HG03442 (cell line): ENCODE data around the gene EVC.

Source experiments
- ATAC-seq: cut with Tn5 transposase; IDR thresholded peaks from one replicate; pipeline ENCODE4 v1.9.1; 2021; ENCODE audit warnings: mild to moderate bottlenecking, moderate library complexity; ENCODE audit not compliant: unreplicated experiment

Gene EVC

DNA sequence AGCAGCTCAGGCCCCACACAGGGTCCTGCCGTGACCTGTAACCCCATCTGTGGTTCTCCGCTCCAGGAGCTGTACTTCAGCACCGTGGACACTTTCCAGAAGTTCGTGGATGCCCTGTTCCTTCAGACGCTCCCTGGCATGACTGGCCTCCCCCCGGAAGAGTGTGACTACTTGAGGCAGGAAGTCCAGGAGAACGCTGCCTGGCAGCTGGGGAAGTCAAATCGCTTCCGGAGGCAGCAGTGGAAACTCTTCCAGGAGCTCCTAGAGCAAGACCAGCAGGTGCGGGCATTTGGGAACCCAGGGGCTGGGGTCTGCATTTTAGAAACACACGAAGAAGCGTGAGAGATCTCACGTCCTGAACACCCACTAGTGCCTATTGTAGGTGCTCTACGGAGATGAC lies 72.5 kb downstream of the EVC start:
- ATAC-seq, result no peak

GRCh38 chr4:5784021-5784420 lies 73.0 kb downstream of the EVC start:
- no peak for ATAC-seq

- no peak for ATAC-seq
Measured at GRCh38 chr4:5784960-5785611, 74.1 kb downstream of the EVC start.

DNA sequence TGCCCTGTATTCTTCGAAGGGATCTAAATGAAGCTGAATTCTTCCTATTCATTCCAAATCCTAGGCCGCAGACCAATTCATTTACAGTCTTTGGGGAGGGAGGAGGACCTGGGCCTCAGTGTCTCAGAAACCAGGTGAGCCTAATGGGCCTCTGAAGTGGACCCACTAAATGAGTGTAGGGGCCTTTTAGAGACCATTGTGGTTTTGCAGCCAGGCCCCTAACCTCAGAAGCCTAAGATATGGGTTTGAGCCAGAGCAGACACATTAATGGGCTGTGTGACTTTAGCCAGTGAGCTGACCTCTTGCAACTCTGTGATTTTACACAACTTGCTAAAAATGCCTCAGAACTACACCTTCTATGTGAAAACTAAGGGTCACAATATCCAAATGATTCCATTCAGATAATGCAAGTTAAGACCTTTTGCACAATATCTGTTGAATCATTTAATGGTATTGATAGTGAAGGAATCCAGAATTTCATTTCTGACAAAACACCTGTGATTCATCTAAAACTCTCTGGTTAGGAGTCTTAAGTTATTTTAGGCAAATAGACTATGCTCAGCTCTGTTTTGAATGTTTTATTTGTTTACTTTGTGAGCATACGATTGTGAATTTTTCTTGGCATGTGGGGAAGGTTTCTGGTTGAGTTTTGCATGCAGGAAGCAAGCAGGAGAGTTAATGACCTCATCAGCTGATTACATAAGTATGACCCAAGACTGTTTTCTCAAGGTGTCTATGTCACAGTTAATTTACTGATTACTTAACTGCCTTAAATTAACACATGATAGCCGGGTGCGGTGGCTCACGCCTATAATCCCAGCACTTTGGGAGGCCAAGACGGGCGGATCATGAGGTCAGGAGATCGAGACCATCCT lies 75.0 kb downstream of the EVC start:
- no peak for ATAC-seq

DNA sequence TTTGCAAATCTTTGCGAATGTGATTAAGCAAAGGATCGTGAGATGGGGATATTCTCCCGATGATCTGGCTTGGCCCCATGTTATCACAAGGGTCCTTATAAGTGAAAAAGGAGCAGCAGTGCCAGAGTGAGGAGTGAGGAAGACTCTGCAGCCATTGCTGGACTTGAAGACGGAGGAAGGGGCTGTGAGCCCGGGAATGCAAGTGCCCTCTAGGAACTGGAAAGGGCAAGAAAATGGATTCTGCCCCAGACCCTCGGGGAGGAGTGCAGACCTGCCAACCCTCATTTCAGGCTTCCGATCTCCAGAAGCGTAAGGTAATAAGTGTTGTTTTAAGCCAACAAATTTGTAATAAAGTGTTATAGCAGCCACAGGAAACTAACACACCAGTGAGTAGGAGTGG lies 76.3 kb downstream of the EVC start:
- no peak for ATAC-seq

- ATAC-seq, result no peak
Measured at GRCh38 chr4:5788144-5788543, 77.1 kb downstream of the EVC start.

DNA sequence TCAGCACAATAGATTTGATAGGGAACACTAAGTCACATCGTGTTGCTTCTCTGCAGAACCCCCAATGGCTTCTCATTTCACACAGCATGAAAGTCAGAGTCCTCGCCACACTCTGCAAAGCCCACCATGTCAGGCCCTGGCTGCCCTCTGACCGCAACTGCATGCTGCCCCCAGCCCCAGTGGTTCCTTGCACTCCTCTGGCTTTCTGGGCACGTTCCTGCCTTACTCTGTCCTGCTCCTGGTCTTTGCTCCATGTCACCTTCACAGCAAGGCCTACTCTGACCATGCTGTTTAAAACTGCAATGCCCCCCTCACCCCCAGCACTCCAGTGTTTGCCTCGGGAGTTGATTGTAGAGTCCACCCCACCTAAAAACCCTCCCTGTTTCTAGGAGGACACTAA lies 78.1 kb downstream of the EVC start:
- ATAC-seq, result no peak

GRCh38 chr4:5790546-5790857 lies 79.5 kb downstream of the EVC start:
- ATAC-seq, result no peak

- no peak for ATAC-seq
Measured at GRCh38 chr4:5791654-5792053, 80.7 kb downstream of the EVC start.

DNA sequence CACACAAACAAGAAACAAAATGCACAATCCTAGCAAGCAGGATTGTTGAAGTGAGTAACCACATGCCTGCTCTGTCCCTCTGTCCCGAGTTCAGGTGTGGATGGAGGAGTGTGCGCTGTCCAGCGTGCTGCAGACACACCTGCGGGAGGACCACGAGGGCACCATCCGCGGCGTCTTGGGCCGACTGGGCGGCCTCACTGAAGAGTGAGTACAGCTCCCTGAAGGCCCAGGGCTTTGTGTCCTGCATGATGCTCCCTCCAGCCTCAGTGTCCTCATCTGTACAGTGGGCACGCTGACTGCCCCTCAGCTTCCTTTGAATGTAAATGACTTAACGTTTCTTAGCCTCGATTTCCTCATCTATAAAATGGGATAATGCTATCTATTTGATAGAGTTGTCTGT lies 82.5 kb downstream of the EVC start:
- ATAC-seq, result no peak

DNA sequence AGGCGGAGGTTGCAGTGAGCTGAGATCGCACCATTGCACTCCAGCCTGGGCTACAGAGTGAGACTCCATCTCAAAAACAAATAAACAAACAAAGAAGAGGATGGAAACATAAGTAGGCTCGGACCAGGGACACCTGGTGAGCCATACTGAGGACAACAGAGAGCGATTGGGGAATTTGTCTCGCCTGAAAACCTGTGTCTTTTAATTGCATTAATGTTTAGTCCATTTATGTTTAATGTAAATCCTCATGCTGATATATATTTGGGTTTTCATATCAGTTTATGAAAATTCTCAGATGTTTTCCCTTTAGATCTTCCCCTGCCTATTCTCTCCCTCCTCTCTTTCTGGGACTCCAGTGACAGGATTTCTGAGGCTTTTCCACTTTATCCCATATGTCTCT lies 84.6 kb downstream of the EVC start:
- ATAC-seq, result no peak

- ATAC-seq, result no peak
Measured at GRCh38 chr4:5796976-5797375, 86.0 kb downstream of the EVC start.

GRCh38 chr4:5797866-5798265 lies 86.9 kb downstream of the EVC start:
- ATAC-seq, result no peak

DNA sequence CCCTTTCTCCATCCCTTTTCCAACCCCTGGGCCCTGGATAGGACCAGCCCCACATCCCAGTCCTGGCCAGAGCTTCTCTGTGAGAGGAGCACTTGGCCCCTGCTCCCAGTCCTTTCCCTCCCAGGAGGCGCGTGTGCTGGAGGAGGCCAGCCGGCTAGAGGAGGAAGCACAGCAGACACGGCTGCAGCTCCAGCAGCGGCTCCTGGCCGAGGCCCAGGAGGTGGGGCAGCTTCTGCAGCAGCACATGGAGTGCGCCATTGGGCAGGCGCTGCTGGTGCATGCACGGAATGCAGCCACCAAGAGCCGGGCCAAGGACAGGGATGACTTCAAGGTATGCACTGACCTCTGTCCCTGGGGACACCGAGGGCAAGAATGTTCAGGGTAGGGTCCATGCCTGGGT lies 87.5 kb downstream of the EVC start:
- ATAC-seq, result no peak

GRCh38 chr4:5798946-5799345 lies 87.9 kb downstream of the EVC start:
- no peak for ATAC-seq

DNA sequence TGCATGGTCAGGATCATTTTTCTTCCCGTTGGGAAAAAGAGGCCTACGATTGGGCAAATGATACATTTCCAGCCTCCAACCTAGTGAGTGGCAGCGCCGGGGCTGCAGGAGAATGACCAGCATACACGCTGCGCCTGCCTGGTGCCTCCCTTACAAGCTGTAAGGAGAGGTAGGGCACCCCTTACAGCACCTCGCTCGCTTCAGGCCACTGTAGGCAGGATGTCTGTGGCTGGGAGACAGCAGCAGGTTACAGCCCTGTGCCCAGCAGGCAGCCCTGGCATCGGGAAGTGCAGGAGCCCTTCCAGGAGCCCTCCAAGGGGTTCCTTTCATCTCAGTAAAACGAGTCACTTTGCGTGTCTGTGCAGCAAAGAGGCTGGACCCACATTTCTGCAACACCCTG lies 88.4 kb downstream of the EVC start:
- no peak for ATAC-seq

GRCh38 chr4:5800496-5800895 lies 89.5 kb downstream of the EVC start:
- ATAC-seq, result no peak

GRCh38 chr4:5801696-5802095 lies 90.7 kb downstream of the EVC start:
- no peak for ATAC-seq

GRCh38 chr4:5802565-5802964 lies 91.6 kb downstream of the EVC start:
- ATAC-seq, result no peak

DNA sequence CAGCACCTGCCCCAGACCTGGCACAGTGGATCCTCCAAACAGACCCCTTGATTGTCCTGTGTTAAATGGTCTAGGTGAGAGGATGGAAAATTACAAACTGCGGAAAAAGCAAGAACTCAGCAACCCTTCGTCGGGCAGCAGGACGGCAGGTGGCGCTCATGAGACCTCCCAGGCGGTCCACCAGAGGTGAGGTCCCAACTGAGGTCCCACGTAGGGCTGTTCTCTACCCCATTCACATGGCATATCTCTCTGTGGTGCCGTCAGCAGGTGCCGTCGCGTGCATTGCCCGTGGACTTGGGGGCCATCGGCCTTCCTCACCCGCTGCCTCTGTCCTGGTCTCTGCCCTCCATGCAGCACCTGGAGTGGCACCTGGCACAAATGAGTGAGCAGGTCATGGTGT lies 93.7 kb downstream of the EVC start:
- no peak for ATAC-seq

- ATAC-seq, result no peak
Measured at GRCh38 chr4:5805270-5805669, 94.3 kb downstream of the EVC start.

DNA sequence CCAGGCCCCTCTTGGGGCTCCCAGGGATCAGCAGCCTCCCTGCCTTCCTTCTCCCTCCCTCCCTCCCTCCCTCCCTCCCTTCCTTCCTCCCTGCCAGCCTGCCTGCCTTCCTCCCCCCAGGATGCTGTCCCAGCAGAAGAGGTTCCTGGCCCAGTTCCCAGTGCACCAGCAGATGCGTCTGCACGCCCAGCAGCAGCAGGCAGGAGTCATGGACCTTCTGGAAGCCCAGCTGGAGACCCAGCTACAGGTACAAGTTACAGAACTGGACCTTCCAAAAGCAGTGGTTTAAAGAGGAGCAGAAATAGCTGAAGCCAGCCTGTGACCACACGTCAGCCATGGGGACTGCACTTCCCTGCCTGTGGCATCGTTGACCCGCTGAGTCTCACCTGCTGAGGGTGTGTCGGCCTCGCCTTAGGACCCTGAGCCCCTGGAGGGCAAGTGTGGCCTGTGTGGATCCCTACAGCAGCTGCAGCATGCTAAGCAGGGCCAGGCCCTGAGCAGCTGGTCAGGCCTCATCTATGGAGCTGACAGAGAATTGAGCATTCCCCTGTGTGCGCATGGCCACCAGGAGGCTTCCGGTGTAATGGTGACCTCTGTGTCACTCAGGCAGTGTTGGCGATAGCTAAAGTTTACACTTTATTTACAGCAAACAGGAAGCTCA lies 97.2 kb downstream of the EVC start:
- ATAC-seq, result no peak
